Panc1 (cell line): Measurements from ENCODE around the gene TRAPPC10. TPM values are rescaled to one million over a fixed set of nuclear protein-coding genes. Genes with fewer than 3 reads are reported as not detected.

ENCODE experiments used
- ATAC-seq: fragments of 200-7000 bp; cut with Tn5 transposase; 2 replicates; pipeline ENCODE4 v1.9.1; 2020; ENCODE audit warnings: mild to moderate bottlenecking, moderate library complexity
- BruUV-seq: library from RNA; stranded (reverse); fragments of 400-500 nt; replicated peaks from 2 replicates; lab custom pipeline; 2021; lab: Mats Ljungman, UMichigan
- CTCF ChIA-PET: fragments of 300-600 bp; sonication (Branson Sonifier 250); formaldehyde crosslinking; loops from one replicate; lab custom pipeline; 2022; ENCODE audit warnings: antibody characterized with exemption; lab: Charles Lee
- POLR2A ChIA-PET: fragments of 300-600 bp; sonication (Branson Sonifier 250); formaldehyde crosslinking; loops from one replicate; lab custom pipeline; 2022; ENCODE audit warnings: antibody characterized with exemption; lab: Charles Lee
- DNase-seq: peaks from one replicate; pipeline ENCODE4 v3.0.0-alpha.2; 2010; ENCODE audit warnings: low read depth, low spot score
- H3K27ac ChIP-seq: 2 replicates; pipeline ENCODE4 v1.5.1; 2011; ENCODE audit warnings: mild to moderate bottlenecking, low read length, inconsistent platforms
- H3K27me3 ChIP-seq: fragments of 200-500 bp; sonication (Bioruptor generic); 2 replicates; pipeline ENCODE4 v1.6.0; 2014; ENCODE audit warnings: low read length, inconsistent platforms; ENCODE audit not compliant: control insufficient read depth, insufficient read depth
- H3K36me3 ChIP-seq: fragments of 200-500 bp; sonication (Bioruptor generic); 2 replicates; pipeline ENCODE4 v1.5.1; 2014; ENCODE audit warnings: inconsistent platforms, mild to moderate bottlenecking, low read length, moderate library complexity; ENCODE audit not compliant: control insufficient read depth, insufficient read depth
- H3K4me1 ChIP-seq: 2 replicates; pipeline ENCODE4 v1.5.1; 2011; ENCODE audit warnings: inconsistent platforms, mild to moderate bottlenecking, low read length, moderate library complexity; ENCODE audit not compliant: control insufficient read depth, insufficient read depth
- H3K4me3 ChIP-seq, 2 experiments: 2 replicates each; pipeline ENCODE4 v1.5.1; 2011 to 2012; ENCODE audit warnings: low read depth in 2 of 2, low read length in 2 of 2, mild to moderate bottlenecking in 2 of 2, inconsistent platforms in 1 of 2, moderate library complexity in 1 of 2
- H3K9me3 ChIP-seq: fragments of 200-500 bp; sonication (Bioruptor generic); 2 replicates; pipeline ENCODE4 v1.5.1; 2014; ENCODE audit warnings: low read depth, mild to moderate bottlenecking, inconsistent platforms, low read length, moderate library complexity; ENCODE audit not compliant: control insufficient read depth, insufficient read depth
- POLR2AphosphoS5 ChIP-seq: IDR thresholded peaks from 2 replicates; pipeline ENCODE4 v1.6.1; 2012; ENCODE audit warnings: mild to moderate bottlenecking, low read depth, low read length, moderate library complexity
- REST ChIP-seq, 2 experiments: IDR thresholded peaks; 2 replicates each; pipeline ENCODE4 v1.6.1; 2011 to 2012; ENCODE audit warnings: low read depth in 2 of 2, control low read depth in 1 of 2, low read length in 1 of 2, mild to moderate bottlenecking in 1 of 2, moderate library complexity in 1 of 2; ENCODE audit not compliant: insufficient read depth in 1 of 2
- SIN3A ChIP-seq: IDR thresholded peaks from 2 replicates; pipeline ENCODE4 v1.6.1; 2012; ENCODE audit warnings: low read depth, mild to moderate bottlenecking, low read length, moderate library complexity, borderline replicate concordance; ENCODE audit not compliant: insufficient read depth
- TCF7L2 ChIP-seq: IDR thresholded peaks from 2 replicates; pipeline ENCODE4 v1.6.1; 2011; ENCODE audit warnings: mild to moderate bottlenecking, low read depth, low read length, inconsistent platforms
- in situ Hi-C: cut with HindIII; loops from 2 replicates; pipeline ENCODE4 v1.10.0; 2016; ENCODE audit warnings: low sequenced_read_pairs, low pct_unique_long_range_greater_than_20kb
- intact Hi-C: fragments of 100-400 bp; cut with micrococcal nuclease; formaldehyde crosslinking; loops from one replicate; pipeline ENCODE4 v1.10.0; 2022; ENCODE audit not compliant: unreplicated experiment
- total RNA-seq: library from RNA; stranded (reverse); gene quantifications from one replicate; pipeline ENCODE4 v1.2.1, GENCODE V29; 2021; ENCODE audit not compliant: unreplicated experiment
- TF ChIP-seq, protein P1 (sequence below): fragments of 450-650 bp; IDR thresholded peaks from 2 replicates; pipeline ENCODE4 v1.5.1; 2017; ENCODE audit warnings: mild to moderate bottlenecking

TRAPPC10 gene
- total RNA-seq, 1 experiment from 2014 or later, result 34.5 TPM

DNA sequence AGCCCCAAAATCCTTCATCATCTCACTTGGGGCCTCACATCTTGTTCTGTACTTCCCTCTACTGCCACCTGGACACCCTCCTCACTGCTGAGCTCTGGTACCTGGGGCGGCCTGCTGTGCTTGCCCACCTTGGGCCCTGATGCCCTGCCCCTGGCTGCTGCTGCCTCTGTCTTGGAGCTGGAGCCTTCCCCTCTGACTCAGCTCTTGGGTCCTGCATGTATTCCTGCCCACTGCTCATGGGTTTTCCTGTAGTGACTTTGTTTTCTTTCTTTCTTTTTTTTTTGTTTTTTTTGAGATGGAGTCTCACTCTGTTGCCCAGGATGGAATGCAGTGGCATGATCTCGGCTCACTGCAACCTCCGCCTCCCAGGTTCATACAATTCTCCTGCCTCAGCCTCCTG is 37.5 kb downstream of the TRAPPC10 start:
- ChIA-PET POLR2A (no interaction called here), CTCF (no interaction called here)
- no peak for TF ChIP-seq TCF7L2
- TF ChIP-seq REST (IDR thresholded peaks at IDR 0.05; ENCODE audit: insufficient read depth in 1 of 2, low read depth in 2 of 2, low read length in 1 of 2), result no peak
- TF ChIP-seq, protein P1, sequence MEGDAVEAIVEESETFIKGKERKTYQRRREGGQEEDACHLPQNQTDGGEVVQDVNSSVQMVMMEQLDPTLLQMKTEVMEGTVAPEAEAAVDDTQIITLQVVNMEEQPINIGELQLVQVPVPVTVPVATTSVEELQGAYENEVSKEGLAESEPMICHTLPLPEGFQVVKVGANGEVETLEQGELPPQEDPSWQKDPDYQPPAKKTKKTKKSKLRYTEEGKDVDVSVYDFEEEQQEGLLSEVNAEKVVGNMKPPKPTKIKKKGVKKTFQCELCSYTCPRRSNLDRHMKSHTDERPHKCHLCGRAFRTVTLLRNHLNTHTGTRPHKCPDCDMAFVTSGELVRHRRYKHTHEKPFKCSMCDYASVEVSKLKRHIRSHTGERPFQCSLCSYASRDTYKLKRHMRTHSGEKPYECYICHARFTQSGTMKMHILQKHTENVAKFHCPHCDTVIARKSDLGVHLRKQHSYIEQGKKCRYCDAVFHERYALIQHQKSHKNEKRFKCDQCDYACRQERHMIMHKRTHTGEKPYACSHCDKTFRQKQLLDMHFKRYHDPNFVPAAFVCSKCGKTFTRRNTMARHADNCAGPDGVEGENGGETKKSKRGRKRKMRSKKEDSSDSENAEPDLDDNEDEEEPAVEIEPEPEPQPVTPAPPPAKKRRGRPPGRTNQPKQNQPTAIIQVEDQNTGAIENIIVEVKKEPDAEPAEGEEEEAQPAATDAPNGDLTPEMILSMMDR, result no peak
- no peak for TF ChIP-seq SIN3A
- TF ChIP-seq POLR2AphosphoS5, result no peak
- Histone ChIP-seq H3K4me3 (no peak overlapping the region), H3K36me3 (no peaks in the 10 kb centered on the region), H3K27ac (no peak overlapping the region), H3K4me1 (no peaks in the 10 kb centered on the region), H3K27me3 (no peaks in the 10 kb centered on the region), H3K9me3 (no peaks in the 10 kb centered on the region)
- DNase-seq (no peak), ATAC-seq (no peak)
- in situ Hi-C loops, result no loop called here
- intact Hi-C loops, result no loop called here
- no TSS peak for BruUV-seq

GRCh38 chr21:44050276-44050675 is 38.2 kb downstream of the TRAPPC10 start:
- intact Hi-C loops, result no loop called here
- ATAC-seq (no peak), DNase-seq (no peak)
- H3K27me3 ChIP-seq, result no peaks in the 10 kb centered on the region
- no TSS peak for BruUV-seq
- no peaks in the 10 kb centered on the region for H3K9me3 ChIP-seq
- H3K36me3 ChIP-seq, result no peaks in the 10 kb centered on the region
- TF ChIP-seq REST (IDR thresholded peaks at IDR 0.05; ENCODE audit: insufficient read depth in 1 of 2, low read depth in 2 of 2, low read length in 1 of 2), result no peak
- TF ChIP-seq SIN3A, result no peak
- TF ChIP-seq, protein P1, result no peak
- TF ChIP-seq TCF7L2, result no peak
- no peak for TF ChIP-seq POLR2AphosphoS5
- H3K4me3 ChIP-seq, result no peak overlapping the region
- no peaks in the 10 kb centered on the region for H3K4me1 ChIP-seq
- CTCF ChIA-PET, result no interaction called here
- POLR2A ChIA-PET, result no interaction called here
- in situ Hi-C loops, result no loop called here
- no peak overlapping the region for H3K27ac ChIP-seq
